GM18511 (cell line): ENCODE measurements around the gene BANF2.
"Not testable (repeated sequence)": the region's sequence is repeated elsewhere in the genome, so short reads cannot be mapped to it uniquely, and the experiment has no call there.

Source experiments
- ATAC-seq: cut with Tn5 transposase; IDR thresholded peaks from one replicate; pipeline ENCODE4 v1.9.1; 2021; ENCODE audit warnings: mild to moderate bottlenecking, moderate library complexity; ENCODE audit not compliant: unreplicated experiment

The BANF2 gene

DNA sequence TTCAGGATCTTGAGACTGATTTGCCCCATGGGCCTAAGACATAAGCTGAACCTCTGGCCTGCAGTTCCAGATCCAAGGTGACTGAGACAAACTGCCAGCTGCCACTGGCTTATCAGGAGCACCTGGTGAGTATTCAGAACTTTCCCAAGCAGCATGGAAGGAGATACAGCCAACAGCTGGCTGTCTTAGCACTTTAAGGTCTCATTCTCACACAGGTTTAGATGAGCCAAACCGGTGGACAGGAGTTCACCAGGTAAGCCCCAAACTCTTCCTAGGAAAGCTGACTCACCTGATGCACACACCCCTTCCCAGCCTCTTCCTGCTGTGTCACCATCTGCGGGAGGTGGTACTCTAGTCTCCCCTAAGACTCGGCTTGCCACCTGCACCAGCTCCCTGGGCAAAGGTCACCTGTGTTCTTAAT lies at the start of gene BANF2:
Gene BANF2, plus strand, starts transcription at position 36 of the 421 bp plus-strand sequence. CDS start 25,060 bp downstream, outside the sequence.
- no peak for ATAC-seq

DNA sequence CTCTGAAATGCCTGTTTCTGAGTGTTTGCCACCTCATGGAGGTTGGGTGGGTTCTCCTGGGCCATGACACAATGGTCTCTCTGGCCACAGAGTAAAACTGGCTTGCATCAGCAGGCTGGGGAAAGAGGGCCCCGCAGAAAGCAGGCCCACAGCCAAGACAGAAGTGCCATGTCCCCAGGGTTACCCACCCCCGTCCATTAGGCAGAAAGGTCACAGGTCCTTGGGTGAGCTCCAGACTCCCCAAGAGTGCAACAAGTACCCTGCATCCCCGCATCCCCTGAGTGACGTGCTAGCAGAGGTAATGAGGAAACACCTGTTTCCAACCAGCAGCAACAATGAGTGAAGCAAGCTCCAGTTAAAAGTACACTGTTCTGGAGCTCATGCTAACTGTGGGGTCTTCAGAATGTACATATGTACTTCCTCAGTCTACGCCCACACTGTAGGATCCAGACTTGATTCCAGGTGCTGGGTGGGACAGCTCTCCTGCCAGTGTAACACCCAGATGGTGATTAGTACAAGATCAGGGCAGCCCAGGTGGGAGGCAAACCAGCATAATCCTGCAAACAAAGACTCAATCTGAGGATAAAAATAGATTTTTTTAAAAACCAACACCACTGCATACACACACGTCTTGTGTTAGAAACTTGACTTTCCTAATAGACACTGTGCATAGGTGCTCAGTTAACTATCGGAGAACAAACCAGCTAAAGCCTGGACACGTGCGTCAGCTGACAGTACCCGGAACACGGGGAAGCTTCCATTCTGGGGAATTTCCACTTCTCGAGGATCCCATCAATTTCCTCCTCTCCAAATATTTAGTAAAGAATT lies 49.3 kb upstream of the BANF2 start:
- no peak for ATAC-seq

DNA sequence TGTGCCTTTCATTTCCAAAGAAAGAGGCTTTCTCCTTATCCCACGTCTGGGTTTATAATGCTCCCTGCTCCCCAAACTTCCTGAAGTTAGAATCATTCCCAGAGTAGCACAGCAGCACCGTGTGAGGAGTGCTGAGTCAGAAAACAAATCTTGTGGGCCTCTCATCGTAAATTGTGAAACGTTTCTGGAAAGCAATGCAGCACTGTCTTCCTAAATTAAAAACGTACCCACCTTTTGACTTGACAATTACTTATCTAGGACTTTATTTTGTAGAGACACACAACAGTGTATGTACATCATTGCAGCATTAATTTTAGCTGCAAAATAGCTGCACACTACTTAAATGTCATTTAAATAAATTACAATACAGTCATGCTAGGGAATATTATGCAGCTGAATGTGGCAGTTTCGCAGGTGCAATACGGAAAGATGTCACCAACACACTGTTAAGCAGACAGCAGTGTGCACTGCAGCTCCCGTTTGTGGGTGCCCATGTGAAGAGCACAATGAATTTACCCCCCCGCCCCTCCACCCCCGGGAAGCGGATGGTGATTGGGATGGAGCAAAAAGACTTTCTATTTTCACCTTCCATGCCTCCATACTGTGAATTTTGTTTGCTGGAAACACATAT lies 48.5 kb upstream of the BANF2 start:
- no peak for ATAC-seq

DNA sequence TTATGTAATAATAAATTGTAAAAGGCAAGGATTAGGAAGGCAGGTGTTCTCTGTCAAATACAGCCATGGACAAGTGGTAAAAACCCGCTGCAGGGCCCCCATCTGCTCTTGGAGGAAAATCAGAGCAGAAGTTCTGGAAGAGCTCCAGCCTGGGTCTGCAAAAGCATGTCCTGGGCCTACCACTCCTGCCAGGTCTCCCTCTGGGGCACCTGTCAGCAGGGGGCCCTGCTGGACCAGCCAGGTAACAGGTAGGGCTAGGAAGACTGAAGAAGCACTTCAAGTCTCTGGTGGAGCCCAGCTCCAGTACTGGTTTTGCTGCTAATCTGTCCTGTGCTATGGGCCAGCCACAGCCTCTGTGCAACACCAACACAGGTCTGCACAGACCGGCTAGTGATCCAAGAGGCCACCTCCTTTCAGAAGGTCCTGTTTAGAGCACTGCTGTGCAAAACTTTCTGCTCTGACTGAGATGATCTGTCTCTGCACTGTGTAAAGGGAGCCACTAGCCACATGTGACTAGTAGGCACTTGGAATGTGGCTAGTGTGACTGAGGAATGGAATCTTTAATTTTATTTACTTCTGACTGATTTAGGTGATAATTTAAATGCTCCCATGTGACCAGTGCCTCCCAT lies 47.9 kb upstream of the BANF2 start:
- no peak for ATAC-seq

DNA sequence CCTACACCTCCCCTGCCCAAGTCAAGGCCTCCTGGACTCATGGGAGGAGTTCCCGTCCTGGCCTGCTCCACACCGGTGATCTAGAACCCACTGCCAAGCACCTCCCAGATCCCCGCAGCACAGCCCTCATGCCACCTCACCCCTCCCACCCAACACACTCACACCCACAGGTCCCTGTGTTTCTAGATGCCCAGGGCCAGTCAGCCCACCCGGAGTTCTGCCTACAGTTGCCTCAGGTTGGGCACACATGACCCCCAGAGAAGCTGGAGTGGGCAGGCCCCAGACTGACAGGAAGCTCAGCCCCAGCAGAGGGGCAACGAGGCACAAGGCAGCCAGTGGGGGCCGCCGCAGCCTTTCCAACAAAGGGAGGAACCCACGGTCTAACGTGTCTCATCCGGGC lies 47.4 kb upstream of the BANF2 start:
- no peak for ATAC-seq

DNA sequence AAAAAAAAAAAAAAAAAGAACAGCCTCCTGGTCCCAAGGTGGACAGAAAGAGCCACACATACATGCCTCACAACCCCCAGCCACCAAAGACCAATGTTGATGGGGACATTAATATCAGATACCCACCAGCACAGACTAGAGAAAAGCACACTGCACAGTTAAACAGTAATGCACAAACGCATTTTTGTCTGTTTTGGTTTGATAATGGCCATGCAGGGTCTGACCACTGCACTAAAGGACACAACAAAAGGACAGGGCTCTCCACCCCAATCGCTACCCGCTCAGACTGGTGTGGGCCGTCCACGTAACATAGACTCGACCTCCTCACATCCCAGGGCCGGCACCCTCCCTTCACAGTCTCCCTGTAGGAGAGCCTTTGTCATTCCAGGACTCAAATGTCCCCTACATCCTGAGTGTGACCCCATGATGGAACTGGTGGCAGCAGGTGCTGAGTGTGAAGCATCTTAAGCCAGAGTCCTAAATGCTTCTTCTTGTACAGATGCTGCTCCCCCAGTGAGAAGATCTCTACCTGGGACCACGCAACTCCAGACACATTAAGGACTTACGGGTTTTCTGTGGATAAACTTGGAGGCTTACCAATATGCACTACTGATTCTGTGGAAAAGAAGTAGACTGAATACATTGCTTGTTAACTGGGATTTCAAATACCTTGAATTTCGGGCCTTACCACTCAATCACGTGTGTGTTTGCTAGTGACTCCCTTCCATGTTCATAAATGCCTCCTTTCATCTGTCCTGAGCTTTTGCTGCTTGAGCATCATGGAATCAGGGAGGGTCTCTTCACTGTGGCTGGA lies 45.7 kb upstream of the BANF2 start:
- ATAC-seq: no peak

DNA sequence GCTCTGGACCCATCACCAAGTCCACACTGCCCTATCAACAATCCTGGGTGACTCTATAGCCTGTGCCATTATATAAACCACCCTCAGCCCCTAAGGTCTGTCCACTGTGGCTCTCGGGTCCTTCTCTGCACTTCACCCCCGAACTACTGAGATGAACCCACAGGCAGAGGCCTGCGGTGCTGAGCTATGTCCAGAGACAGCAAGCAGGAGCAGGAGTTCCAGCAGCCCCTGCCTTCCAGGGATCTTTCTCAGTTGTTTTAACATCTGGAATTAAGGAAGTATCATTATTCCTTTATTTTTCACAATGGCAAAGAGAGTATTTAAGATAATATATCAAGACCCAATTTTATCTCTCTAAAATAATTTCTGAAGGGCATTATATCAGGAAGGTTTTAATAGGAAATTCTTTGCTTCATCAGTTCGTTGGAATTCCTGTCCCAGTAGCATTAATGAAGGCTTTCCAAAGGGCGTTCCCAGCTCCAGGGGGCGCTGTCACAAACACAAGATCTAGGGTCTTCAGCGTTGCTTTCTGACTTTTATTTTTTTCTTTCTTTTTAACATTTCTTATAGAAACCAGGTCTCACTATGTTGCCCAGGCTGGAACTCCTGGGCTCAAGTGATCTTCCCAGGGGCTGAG lies 45.0 kb upstream of the BANF2 start:
- no peak for ATAC-seq

DNA sequence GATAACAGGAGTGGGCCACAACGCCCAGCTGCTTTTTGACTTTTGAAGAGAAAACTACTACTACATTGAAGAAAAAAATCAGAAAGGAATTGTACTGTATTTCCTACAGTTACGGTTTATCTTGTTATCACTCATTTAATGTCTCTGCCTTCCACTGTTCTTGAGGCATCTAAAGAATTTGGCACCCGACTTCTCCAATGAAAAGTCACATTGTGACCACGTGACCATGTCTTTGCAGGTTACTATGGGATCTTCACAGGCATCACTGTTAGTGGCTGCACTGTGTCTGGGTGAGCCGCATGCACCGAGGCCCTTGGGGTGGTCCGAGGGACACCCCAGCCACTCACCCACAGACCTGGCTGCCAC lies 44.5 kb upstream of the BANF2 start:
- ATAC-seq: no peak

DNA sequence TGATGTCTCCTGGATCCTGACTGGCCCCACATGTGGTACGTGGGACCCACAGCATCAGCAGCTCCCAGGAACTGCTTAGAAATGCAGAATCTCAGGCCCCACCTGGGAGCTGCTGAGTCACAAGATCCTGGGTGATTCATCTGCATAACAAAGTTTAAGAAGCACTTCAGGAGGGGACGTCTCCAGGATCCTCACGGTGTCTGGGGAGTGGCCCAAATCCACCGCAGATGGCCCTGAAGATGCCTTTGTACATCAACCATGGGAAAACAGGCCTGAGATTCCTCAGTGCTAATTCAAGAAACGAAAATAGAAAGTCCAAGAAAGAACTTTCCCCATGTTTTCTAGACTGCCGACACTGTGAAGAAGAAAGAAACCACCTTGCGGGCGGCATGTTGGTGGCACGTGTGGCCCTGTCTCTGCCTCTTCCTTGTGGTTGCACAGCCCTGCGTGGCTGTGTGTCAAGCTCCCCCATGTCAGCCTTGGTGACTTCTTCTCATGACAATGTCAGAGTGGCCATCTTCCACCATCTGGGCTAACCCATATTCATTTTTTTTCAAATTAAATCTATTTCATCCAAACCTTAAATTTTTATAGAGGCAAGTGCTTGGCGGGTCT lies 43.8 kb upstream of the BANF2 start:
- ATAC-seq: no peak

DNA sequence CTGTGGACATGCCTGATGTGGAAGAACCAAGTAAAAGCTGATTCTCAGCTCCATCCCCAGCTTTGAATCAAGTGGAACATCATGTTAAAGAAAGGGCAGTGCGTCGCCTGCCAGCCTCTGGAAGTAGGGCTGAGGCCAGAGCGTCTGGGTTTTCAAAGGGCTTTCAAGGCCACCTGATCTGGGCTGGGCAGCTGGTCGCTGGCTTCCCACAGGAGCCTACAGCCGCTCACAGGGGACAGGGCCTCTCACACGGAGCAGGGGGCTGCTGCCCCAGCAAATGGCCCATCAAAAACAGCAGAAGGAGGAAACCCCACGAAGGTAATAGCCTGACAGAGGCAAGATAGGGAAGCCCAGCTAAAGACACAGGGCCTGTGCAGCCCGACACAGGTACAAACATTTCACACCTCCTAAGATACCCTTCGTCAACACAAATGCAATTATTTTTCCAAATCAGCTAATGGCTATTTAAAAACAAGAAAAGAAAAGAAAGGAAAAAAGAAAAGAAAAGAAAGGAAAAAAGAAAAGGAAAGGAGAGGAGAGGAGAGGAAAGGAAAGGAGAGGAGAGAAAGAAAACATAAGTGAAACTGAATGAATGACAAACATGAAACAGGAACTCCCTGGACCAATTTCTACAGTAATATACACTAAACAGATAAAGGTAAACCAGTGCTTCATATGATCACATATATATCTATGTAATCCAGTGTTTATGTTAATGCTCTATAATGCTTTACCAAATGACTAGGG lies 42.5 kb upstream of the BANF2 start:
- ATAC-seq: no peak

DNA sequence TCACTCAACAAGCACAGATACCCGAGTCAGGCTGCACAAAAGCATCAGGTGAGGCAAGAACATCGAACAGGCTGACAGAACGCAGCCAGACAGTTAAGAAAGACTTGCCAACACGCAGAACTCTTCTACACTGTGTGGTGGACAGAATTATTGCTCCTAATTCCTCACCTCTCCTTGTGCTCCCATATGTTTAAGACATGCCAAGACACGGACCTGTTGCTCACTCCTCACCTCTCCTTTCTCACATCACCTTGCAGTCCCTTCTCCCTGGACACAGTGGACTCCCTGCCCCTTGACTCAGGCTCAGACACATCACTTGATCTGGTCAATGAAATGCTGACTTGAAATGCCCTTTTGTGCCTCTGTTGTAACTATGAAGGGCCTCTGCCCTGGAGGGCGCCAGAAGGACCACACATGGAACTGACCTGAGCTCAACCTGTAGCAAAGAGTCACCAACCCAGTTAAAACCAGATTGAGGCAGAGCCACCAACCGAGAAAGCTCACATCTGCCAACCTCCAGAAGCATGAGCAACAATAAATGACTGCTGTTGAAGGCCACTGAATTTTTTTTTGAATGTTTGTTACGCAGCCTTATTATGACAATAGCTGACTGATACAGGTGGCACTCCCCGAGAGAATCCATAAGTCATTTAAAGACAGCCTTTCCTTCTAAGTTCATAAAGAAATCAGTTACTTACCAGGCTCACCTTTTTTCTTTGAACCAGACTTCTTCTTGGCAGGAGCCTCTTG lies 41.7 kb upstream of the BANF2 start:
- no peak for ATAC-seq

DNA sequence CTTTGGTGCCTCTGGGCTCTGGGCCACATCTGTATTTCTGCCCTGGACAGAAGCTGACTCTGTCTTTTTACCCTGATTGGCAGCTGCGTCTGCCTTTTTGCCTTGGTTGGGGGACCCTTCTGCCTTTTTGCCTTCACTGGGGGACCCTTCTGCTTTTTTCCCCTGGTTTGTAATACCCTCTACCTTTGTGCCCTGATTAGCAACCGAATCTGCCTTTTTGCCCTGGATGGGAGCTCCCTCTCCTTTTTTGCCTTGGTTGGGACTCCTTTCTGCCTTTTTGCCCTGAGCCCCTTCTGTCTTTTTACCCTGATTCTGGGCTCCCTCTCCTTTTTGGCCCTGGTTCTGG lies 41.1 kb upstream of the BANF2 start:
- no peak for ATAC-seq

DNA sequence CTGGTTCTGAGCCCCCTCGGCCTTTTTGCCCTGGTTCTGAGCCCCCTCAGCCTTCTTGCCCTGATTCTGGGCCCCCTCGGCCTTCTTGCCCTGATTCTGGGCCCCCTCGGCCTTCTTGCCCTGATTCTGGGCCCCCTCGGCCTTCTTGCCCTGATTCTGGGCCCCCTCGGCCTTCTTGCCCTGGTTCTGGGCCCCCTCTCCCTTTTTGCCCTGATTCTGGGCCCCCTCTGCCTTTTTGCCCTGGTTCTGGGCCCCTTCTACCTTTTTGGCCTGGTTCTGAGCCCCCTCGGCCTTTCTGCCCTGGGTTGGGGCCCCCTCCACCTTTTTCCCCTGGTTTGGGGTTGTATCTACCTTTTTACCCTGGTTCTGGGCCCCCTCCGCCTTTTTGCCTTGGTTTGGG lies 40.4 kb upstream of the BANF2 start:
- ATAC-seq: not testable (repeated sequence)

DNA sequence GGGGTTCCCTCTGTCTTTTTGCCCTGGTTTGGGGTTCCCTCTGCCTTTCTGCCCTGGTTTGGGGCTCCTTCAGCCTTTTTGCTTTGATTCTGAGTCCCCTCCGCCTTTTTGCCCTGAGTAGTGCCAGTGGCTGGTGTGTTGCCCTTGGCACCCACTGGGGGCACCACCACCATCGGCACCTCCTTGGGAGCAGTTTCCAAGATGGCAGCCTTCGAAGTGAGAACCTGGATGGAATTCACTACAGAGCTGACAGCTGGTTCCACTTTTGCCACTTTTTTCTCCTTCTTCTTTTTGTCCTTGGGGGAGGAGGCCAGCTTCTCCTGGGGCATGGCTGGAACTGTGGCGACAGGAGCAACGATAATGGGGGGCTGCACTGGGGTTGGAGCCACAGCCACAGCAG lies 40.0 kb upstream of the BANF2 start:
- no peak for ATAC-seq

DNA sequence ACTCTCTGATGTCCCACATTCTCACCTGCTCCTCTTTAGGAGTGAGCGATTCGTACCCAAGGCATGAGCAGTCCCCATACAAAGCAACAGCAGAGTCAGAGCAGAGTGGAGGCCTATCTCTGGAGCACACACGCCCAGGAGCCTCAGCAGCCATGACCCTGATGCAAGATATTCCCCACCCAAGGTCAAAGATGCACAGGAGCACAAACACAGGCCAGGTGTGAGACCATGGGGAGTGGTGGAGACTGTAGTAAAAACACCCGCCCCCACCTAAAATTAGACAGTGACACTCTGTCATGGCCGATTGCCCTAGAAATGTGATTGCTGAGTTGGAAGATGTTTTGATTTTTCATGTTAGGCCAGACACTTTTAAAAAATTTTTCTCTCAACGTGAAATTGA lies 39.1 kb upstream of the BANF2 start:
- ATAC-seq: no peak

DNA sequence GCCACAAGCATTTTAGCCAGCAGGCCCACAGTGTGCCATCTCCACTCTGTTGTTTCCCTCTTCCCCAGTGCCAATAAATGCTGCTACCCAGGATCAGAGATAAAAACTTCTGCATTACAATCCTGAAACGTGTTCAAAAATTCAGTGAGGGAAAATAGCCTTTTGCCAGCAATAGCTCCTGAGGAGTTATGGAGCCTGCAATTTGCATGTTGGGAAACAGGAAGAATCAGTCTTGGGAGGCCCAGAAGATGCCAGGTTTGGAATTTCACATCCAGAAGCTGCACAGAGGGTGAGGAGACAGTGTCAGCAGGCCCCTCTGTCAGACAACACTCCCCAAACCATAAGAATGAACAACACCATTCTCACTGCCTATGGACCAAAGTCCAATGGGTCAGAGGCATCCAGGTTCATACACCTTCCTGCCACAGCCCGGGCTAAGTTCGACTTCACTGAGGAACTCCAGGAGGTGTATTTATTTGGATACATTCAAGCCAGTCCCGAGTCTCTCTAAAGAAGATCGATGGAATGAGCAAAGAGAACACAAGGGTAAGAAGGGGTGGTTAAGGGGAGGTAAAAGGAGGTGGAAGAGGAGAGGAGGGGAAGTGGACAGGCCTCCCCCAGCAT lies 38.5 kb upstream of the BANF2 start:
- no peak for ATAC-seq

DNA sequence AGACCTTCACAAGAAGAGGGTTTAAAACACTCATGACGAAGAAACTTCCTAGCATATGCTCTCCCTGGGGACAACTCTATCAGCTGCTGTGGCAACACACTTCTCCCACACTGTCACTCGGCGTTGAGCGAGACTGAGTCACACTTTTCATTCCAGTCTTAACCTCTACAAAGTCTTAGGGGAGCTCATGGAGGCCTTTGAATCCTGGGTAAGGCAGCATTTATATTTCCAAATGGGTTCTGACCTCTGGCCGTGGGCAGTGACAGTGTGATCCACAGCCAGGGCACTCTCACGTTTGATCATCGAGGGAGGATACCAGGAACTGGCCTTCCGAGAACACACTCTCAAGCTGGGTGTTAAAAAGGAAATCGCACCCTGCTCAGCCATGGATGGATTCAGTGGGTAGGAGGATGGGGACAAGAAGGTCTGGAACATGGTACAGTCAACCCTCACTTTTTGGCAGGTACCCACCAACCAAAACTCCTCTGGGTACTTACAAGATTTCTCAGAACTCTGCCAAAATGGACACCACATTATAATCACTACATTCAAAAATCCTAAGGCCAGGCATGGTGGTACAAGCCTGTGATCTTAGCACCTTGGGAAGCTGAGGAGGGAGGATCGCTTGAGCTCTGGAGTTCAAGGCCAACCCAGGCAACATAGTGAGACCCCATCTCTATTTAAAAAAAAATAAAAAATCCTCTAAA lies 37.3 kb upstream of the BANF2 start:
- ATAC-seq: peak; percentile 72

DNA sequence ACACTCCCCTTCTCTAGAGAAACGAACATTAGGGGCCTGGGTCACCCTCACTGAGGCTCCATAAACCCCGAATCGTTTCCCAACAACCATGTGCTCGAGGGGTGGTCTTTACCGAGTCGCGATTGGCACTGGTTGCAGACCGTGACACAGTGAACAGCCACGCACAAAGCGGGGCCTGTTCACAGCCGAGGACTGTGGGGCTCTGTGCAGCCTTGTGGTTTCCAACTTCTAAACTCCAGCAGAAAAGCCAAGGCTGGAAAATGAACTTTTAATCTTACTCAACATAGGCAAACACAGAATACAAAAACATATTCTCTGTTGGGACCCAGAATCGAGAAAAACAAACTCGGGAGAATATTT lies 36.7 kb upstream of the BANF2 start:
- ATAC-seq: no peak
